ENCODE results near the gene SHB. TPM values are rescaled to one million over a fixed set of nuclear protein-coding genes. Genes with fewer than 3 reads are reported as not detected.

Gene SHB
- total RNA-seq, 2 donors from 2014 or later = 53.2 to 54.8 TPM

GRCh38 chr9:38043931-38044623 lies 24.9 kb downstream of the SHB start:
- Histone ChIP-seq H3K36me3 (no peaks in the 10 kb centered on the region), H3K4me3 (no peak overlapping the region), H3K9me3 (no peaks in the 10 kb centered on the region), H3K27me3 (replicated peaks; ENCODE audit: insufficient read depth) (no peaks in the 10 kb centered on the region), H3K27ac (no peak overlapping the region), H3K4me1 (replicated peaks) (peaks cover 41% of the 10 kb centered on the region)
- 31% methylated on average over 9 of the region's 9 CpGs for WGBS
- TF ChIP-seq POLR2AphosphoS5 (IDR thresholded peaks at IDR 0.05) (peak; percentile 62), CTCF (IDR thresholded peaks at IDR 0.05) (no peak)
- peak; percentile 62 for DNase-seq (ENCODE audit: low spot score)
- intact Hi-C loops (cut with DNase I) = no loop called here

- no peak overlapping the region for H3K4me3 ChIP-seq
- no peak for TF ChIP-seq POLR2A (IDR thresholded peaks at IDR 0.05)
- no peak for TF ChIP-seq POLR2AphosphoS5 (IDR thresholded peaks at IDR 0.05)
- TF ChIP-seq CTCF (IDR thresholded peaks at IDR 0.05) = no peak
- H3K27me3 ChIP-seq (replicated peaks; ENCODE audit: insufficient read depth) = no peaks in the 10 kb centered on the region
- intact Hi-C loops (cut with DNase I) = no loop called here
- WGBS = 29% methylated on average over 8 of the region's 8 CpGs
- H3K4me1 ChIP-seq (replicated peaks) = peaks cover 42% of the 10 kb centered on the region
- no peaks in the 10 kb centered on the region for H3K9me3 ChIP-seq
- DNase-seq (ENCODE audit: low spot score) = no peak
- no peaks in the 10 kb centered on the region for H3K36me3 ChIP-seq
- H3K27ac ChIP-seq = peak overlapping the region in 1 of 2 donors; percentile 21
Measured at GRCh38 chr9:38042626-38043357, 26.2 kb downstream of the SHB start.

GRCh38 chr9:38041564-38042243 lies 27.3 kb downstream of the SHB start:
- Histone ChIP-seq H3K4me3 (no peak overlapping the region), H3K9me3 (no peaks in the 10 kb centered on the region), H3K27ac (peak overlapping the region in 1 of 2 donors; percentile 21), H3K4me1 (replicated peaks) (peaks cover 32% of the 10 kb centered on the region), H3K27me3 (replicated peaks; ENCODE audit: insufficient read depth) (no peaks in the 10 kb centered on the region), H3K36me3 (no peaks in the 10 kb centered on the region)
- no peak for DNase-seq (ENCODE audit: low spot score)
- intact Hi-C loops (cut with DNase I) = no loop called here
- 42% methylated on average over 21 of the region's 21 CpGs for WGBS
- TF ChIP-seq POLR2A (IDR thresholded peaks at IDR 0.05) = no peak
- no peak for TF ChIP-seq CTCF (IDR thresholded peaks at IDR 0.05)
- no peak for TF ChIP-seq POLR2AphosphoS5 (IDR thresholded peaks at IDR 0.05)

- no peak for TF ChIP-seq POLR2A (IDR thresholded peaks at IDR 0.05)
- TF ChIP-seq CTCF (IDR thresholded peaks at IDR 0.05) = no peak
- TF ChIP-seq POLR2AphosphoS5 (IDR thresholded peaks at IDR 0.05) = no peak
- intact Hi-C loops (cut with DNase I) = no loop called here
- H3K27ac ChIP-seq = no peak overlapping the region
- H3K9me3 ChIP-seq = no peaks in the 10 kb centered on the region
- 88% methylated on average over 21 of the region's 21 CpGs for WGBS
- no peaks in the 10 kb centered on the region for H3K27me3 ChIP-seq (replicated peaks; ENCODE audit: insufficient read depth)
- no peak for DNase-seq (ENCODE audit: low spot score)
- H3K4me3 ChIP-seq = no peak overlapping the region
- no peaks in the 10 kb centered on the region for H3K36me3 ChIP-seq
- H3K4me1 ChIP-seq (replicated peaks) = peaks cover 25% of the 10 kb centered on the region
Measured at GRCh38 chr9:38039907-38040682, 28.9 kb downstream of the SHB start.

All from prostate gland (tissue), 2 donors.